SU-DHL-6 (cell line): ENCODE results near the gene CHD6.

Source experiments
- H2AFZ ChIP-seq: fragments of 200-600 bp; sonication (generic); 2 replicates; pipeline ENCODE4 v1.6.1; 2014; ENCODE audit warnings: low read depth, mild to moderate bottlenecking, moderate library complexity, mixed read lengths, antibody characterized with exemption, low read length; ENCODE audit not compliant: severe bottlenecking
- H3F3A ChIP-seq: fragments of 200-600 bp; shearing (Covaris generic); 2 replicates; pipeline ENCODE4 v1.6.0; 2016; ENCODE audit warnings: antibody characterized with exemption, mild to moderate bottlenecking; ENCODE audit not compliant: insufficient read depth
- H3K27ac ChIP-seq: fragments of 200-600 bp; sonication (generic); 2 replicates; pipeline ENCODE4 v1.5.1; 2016; ENCODE audit warnings: low read depth, mild to moderate bottlenecking, low read length, moderate library complexity, mixed read lengths
- H3K27me3 ChIP-seq: fragments of 200-600 bp; sonication (generic), shearing (Covaris generic); 2 replicates; pipeline ENCODE4 v1.6.0; 2014; ENCODE audit warnings: mild to moderate bottlenecking, low read length
- H3K36me3 ChIP-seq: fragments of 200-600 bp; sonication (generic); 2 replicates; pipeline ENCODE4 v1.6.1; 2014; ENCODE audit warnings: mild to moderate bottlenecking, low read length, mixed read lengths
- H3K4me2 ChIP-seq: fragments of 300-600, 200-600 bp; shearing (Covaris generic), sonication (generic); 2 replicates; pipeline ENCODE4 v1.6.0; 2014; ENCODE audit warnings: low read length, low read depth, mild to moderate bottlenecking; ENCODE audit not compliant: poor library complexity, severe bottlenecking
- H3K4me3 ChIP-seq: fragments of 200-600 bp; sonication (generic); 2 replicates; pipeline ENCODE4 v1.5.1; 2014; ENCODE audit warnings: antibody characterized with exemption, low read length, mild to moderate bottlenecking, mixed read lengths; ENCODE audit not compliant: insufficient read depth, poor library complexity, severe bottlenecking
- H3K79me2 ChIP-seq: fragments of 200-600 bp; sonication (generic); 2 replicates; pipeline ENCODE4 v1.6.1; 2014; ENCODE audit warnings: mild to moderate bottlenecking, low read length, moderate library complexity; ENCODE audit not compliant: insufficient read depth
- H3K9ac ChIP-seq: fragments of 200-600 bp; sonication (generic); 2 replicates; pipeline ENCODE4 v1.7.0; 2014; ENCODE audit warnings: mild to moderate bottlenecking, low read length
- H3K9me2 ChIP-seq: fragments of 200-600 bp; sonication (generic); replicated peaks from 2 replicates; pipeline ENCODE4 v1.6.1; 2014; ENCODE audit warnings: low read length; ENCODE audit not compliant: insufficient read depth
- H3K9me3 ChIP-seq: fragments of 200-600 bp; sonication (generic); 2 replicates; pipeline ENCODE4 v1.6.1; 2014; ENCODE audit warnings: low read length, mixed read lengths; ENCODE audit not compliant: insufficient read depth
- H4K20me1 ChIP-seq: fragments of 200-600 bp; sonication (generic); 2 replicates; pipeline ENCODE4 v1.6.1; 2014; ENCODE audit warnings: low read depth, mild to moderate bottlenecking, antibody characterized with exemption, low read length, moderate library complexity, mixed read lengths
- CTCF ChIP-seq: fragments of 200-600 bp; sonication (generic); IDR thresholded peaks from one replicate; pipeline ENCODE4 v1.5.1; 2017; ENCODE audit warnings: antibody characterized with exemption, mild to moderate bottlenecking, low read length, moderate library complexity; ENCODE audit not compliant: insufficient read depth, poor library complexity, severe bottlenecking
- EZH2phosphoT487 ChIP-seq: fragments of 200-600 bp; sonication (generic), shearing (Covaris generic); conservative IDR thresholded peaks from 2 replicates; pipeline ENCODE4 v1.6.1; 2018; ENCODE audit warnings: mild to moderate bottlenecking, antibody characterized with exemption, low read length, moderate library complexity, mixed read lengths

CHD6 gene

GRCh38 chr20:41360831-41361756 is 257.1 kb downstream of the CHD6 start:
- no peaks in the 10 kb centered on the region for H3K36me3 ChIP-seq
- no peak overlapping the region for H3K4me2 ChIP-seq
- H4K20me1 ChIP-seq = no peaks in the 10 kb centered on the region
- H3K9me3 ChIP-seq = no peaks in the 10 kb centered on the region
- no peaks in the 10 kb centered on the region for H3K27me3 ChIP-seq
- TF ChIP-seq EZH2phosphoT487 (no peak), CTCF (no peak)
- H3F3A ChIP-seq = no peaks in the 10 kb centered on the region
- no peak overlapping the region for H3K27ac ChIP-seq
- H3K9me2 ChIP-seq = no peaks in the 10 kb centered on the region
- H3K4me3 ChIP-seq = no peak overlapping the region
- no peak overlapping the region for H3K9ac ChIP-seq
- H3K79me2 ChIP-seq = no peaks in the 10 kb centered on the region
- H2AFZ ChIP-seq = no peak overlapping the region

- no peak overlapping the region for H2AFZ ChIP-seq
- no peaks in the 10 kb centered on the region for H3K9me3 ChIP-seq
- no peaks in the 10 kb centered on the region for H3F3A ChIP-seq
- TF ChIP-seq CTCF (no peak), EZH2phosphoT487 (no peak)
- no peak overlapping the region for H3K4me2 ChIP-seq
- H3K79me2 ChIP-seq = no peaks in the 10 kb centered on the region
- H3K9me2 ChIP-seq = no peaks in the 10 kb centered on the region
- no peaks in the 10 kb centered on the region for H4K20me1 ChIP-seq
- no peaks in the 10 kb centered on the region for H3K36me3 ChIP-seq
- no peak overlapping the region for H3K27ac ChIP-seq
- H3K4me3 ChIP-seq = no peak overlapping the region
- H3K9ac ChIP-seq = no peak overlapping the region
- H3K27me3 ChIP-seq = no peaks in the 10 kb centered on the region
Observed at GRCh38 chr20:41359541-41360011, 258.6 kb downstream of the CHD6 start.

GRCh38 chr20:41358717-41359116 is 259.5 kb downstream of the CHD6 start:
- Histone ChIP-seq H3K79me2 (no peaks in the 10 kb centered on the region), H4K20me1 (no peaks in the 10 kb centered on the region), H3K27me3 (no peaks in the 10 kb centered on the region), H3K27ac (no peak overlapping the region), H3K4me3 (no peak overlapping the region), H3K9ac (no peak overlapping the region), H2AFZ (no peak overlapping the region), H3K36me3 (no peaks in the 10 kb centered on the region), H3K4me2 (no peak overlapping the region), H3F3A (no peaks in the 10 kb centered on the region), H3K9me3 (no peaks in the 10 kb centered on the region), H3K9me2 (no peaks in the 10 kb centered on the region)
- no peak for TF ChIP-seq CTCF
- no peak for TF ChIP-seq EZH2phosphoT487
